GM21390 (cell line): ENCODE measurements around the gene GAS2L2.

Experiments
- ATAC-seq: cut with Tn5 transposase; IDR thresholded peaks from one replicate; pipeline ENCODE4 v1.9.1; 2021; ENCODE audit not compliant: unreplicated experiment

The GAS2L2 gene

DNA sequence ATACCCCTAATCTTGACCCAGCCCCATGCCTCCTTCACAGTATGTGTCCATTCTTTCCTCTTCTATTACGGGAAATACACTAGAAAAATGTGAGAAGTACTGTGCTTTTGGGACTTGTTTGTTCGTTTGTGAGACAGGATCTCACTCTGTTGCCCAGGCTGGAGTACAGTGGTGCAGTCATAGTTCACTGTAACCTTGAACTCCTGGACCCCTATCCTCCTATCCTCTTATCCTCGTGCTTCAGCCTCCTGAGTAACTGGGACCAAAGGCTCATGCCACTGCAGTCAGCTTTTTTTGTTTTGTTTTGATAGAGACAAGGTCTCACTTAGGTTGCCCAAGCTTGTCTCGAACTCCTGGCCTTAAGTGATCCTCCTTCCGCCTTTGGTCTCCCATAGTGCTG, 51.5 kb downstream of the GAS2L2 start:
- ATAC-seq, result no peak

DNA sequence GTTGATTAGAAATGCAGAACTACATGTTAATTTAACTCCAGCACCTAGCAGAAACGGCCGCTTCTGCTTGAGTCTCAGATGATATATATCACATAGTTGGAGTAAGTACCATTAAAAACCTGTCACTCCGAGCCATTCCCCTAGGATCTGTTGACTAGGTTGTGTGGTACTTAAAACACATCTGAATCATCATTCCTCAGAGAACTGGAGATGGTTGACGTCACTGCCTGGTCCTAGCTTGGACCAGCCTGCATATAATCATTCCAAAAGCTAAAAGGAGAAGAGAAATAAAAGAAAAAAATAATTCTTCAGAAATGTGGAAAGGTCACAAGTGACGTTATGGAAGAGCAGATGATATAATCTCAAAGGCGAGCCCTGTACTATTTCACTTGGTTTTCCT, 52.9 kb downstream of the GAS2L2 start:
- ATAC-seq, result no peak

DNA sequence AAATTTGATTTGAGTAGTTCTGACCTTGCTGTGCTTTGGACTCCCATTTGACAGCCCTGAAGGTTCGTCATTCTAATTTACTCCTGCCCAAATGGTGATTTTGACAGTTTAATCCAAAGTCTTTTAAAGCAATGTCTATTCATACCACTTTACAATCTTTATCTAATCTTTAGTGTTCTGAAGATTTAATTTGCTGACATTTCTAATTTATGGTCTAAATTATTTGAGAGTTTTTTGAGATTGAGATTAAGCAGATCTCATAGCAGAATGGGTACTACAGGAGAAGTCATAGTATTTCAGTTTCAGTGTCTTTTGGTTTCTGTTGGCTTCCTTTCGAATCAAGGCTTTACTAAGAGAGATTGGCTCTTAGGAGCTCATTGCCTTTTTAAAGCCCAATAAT, 54.2 kb downstream of the GAS2L2 start:
- ATAC-seq, result no peak

DNA sequence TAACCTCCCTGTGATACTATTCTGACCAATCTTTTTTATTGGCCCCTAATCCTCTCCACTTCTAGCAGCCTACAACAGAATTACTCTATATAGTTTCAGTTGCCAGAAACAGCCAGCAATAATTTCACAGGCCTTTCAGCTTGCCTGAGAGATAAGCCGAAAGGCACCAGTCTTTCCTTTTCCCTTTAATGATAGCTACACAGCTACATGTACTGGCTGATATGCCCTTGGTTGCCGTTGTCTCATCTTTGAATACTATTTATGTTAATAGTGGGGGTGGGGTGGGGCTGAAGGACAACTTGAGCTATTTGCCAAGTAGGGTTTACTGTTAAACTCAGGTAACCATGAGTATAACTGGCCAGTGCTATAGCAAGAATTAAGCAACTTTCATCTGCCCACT, 57.4 kb downstream of the GAS2L2 start:
- ATAC-seq, result no peak

DNA sequence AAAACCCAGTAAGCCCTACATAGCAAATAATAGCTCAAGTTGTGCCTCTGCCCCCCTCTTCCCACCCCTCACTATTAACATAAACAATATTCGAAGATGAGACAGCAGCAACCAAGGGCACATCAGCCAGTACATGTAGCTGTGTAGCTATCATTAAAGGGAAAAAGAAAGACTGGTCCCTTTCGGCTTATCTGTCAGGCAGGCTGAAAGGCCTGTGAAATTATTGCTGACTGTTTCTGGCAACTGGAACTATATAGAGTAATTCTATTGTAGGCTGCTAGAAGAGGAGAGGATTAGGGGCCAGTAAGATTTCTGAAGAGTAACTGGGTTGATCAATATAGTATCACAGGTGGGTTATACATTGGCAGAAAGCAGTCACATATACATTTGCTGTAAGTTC, 58.1 kb downstream of the GAS2L2 start:
- no peak for ATAC-seq
